ENCODE measurements around the gene PRRG2.

Gene PRRG2

DNA sequence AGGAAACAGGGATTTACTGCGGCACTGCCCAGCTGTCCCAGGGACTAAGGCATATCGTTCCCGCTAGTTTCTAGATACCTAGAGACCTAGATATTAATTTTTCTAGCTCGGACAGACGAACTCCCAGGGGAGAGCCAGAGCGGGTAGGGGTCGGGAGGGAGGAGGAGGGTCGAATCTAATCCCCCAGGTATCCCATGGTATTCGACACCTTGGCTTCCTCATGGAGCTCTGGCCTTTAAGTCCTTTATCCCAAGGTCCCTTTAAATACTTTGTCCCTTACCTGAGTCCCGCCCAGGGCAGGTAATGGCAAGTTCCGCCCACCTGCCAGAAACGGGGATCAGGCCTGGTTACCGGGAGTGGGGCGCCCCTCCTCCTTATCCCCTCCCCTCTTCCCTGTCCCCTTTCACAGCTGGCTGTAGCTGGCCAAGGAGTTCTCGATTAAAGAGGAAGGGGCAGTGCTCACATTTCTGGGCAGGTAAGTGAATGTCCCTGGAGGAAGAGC, at the start of gene PRRG2:
TSS of gene PRRG2 (plus strand) at position 310 of the 502 bp plus-strand sequence. CDS start 1,904 bp downstream, outside the sequence.
- DNase-seq (ENCODE audit: low read depth in 2 of 2), result no peak

DNA sequence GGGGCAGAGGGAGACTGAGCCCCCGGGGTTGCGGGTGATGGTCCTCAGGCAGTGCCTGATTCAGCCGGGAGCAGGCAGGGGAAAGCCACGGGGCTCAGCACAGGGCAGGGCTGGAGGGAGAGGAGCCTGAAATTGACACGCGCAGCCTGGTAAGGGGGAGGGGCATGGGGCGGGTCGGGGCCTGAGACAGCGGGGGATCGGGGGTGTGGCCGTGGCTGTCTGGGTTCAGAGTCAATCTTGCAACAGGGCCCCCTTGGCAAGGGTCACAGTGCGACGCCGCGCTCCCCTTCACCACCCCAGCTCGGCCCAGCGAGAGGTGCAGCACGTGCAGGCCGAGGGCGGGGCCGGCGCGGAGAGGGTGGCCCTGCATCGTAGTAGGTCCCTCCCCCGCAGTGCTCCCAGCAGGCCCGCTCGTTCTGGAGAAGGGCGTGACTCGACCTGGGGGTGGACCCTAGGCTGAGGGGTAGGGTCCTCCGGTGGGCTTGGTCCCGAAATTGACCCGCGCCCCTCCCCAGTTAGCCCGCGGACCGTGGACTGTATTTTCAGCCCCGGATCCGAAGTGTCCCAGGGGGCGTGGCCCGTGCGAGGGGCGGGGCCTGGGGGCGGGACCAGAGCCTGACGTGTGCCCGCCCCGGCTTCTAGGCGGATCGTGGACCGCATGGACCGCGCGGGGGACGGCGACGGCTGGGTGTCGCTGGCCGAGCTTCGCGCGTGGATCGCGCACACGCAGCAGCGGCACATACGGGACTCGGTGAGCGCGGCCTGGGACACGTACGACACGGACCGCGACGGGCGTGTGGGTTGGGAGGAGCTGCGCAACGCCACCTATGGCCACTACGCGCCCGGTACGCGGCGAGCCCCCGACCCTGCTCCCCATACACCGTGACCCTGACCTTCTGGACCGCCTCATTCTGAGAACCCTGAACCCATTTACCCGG, 47.3 kb upstream of the PRRG2 start:
- DNase-seq (ENCODE audit: low read depth in 2 of 2), result peak; percentile 85 to 88

DNA sequence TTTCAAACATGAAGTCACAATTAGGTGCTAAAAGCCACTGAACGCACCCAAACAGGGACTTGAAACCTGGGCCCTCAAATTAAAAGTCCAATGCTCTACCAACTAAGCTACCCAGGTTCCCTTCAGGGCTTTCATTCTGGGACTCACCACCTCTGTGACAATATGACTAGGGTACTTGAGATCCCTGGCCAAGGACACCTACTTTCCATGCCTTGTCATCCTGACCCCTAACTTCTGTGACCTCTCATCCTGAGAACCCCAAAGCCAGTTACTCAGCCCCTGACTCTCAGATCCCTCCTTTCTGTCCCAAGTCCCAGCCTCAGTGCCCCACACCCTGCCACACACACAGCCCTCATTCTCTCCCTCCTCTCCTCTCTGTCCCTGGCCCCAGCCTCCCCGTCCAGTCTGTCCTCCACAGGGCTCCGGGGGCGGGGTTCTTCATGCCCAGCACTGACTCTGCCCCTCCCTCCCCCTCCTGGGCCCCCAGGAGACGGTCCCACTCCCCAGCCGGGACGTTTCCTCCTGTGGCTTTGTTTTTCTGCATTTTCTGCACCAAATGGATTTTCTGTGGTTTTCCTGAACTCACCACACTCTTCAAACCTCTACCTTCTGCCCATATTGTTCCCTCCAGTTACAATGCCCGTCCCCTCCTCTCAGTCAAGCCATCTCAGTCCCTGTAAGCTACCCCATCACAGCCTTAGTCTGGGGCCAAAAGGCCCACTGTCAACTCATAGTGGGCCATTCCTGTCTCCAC, 46.3 kb upstream of the PRRG2 start:
- DNase-seq (ENCODE audit: low read depth in 2 of 2), result no peak

- DNase-seq (ENCODE audit: low read depth in 2 of 2), result no peak
Observed at GRCh38 chr19:49536921-49537462, 44.1 kb upstream of the PRRG2 start.

GRCh38 chr19:49538643-49539042, 42.5 kb upstream of the PRRG2 start:
- no peak for DNase-seq (ENCODE audit: low read depth in 2 of 2)

DNA sequence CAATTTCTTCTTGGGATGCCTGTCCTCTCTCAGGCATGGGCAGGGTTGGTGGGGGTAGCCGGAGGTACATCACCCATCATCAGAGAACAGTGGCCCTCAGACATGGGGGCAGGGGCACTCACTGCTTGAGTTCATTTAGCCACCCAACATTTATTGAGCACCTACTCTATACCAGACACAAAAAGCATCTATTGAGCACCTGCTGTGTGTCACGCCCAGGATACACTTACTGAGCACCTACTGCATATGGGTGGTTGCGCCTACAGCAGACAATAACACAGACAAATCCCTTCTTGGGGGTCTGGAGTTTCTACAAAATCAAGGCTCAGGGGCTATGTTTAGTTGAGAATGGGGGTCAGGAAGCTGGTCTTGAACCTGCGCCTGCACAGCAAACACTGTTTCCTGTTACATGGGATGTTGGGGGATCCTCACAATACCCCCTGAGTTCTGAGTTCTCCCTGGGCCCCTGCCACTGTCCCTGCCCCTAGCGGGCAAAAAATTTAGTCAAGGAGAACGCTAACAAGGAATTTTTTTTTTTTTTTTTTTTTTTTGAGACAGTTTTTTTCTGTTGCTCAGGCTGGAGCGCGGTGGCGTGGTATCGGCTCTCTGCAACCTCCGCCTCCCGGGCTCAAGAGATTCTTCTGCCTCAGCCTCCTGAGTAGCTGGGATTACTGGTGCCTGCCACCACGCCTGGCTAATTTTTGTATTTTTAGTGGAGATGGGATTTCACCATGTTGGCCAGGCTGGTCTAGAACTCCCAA, 41.7 kb upstream of the PRRG2 start:
- DNase-seq (ENCODE audit: low read depth in 2 of 2), result no peak

DNA sequence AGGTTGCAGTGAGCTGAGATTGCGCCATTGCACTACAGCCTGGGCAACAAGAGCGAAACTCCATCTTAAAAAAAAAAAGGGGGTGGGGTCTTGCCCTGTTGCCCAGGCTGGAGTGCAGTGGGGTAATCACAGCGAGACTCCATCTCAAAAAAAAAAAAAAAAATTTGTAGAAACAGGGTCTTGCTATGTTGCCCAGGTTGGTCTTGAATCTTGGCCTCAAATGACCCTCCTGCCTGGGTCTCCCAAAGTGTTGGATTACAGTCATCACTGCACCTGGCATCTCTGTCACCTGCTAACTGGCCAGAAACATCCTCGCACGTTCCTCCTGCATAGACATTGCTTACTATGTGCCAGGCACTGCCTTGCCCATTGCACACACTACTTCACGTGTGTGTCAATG, 39.2 kb upstream of the PRRG2 start:
- DNase-seq (ENCODE audit: low read depth in 2 of 2), result no peak

- no peak for DNase-seq (ENCODE audit: low read depth in 2 of 2)
Observed at GRCh38 chr19:49542446-49542845, 38.7 kb upstream of the PRRG2 start.

- no peak for DNase-seq (ENCODE audit: low read depth in 2 of 2)
Observed at GRCh38 chr19:49543032-49543431, 38.1 kb upstream of the PRRG2 start.

- no peak for DNase-seq (ENCODE audit: low read depth in 2 of 2)
Observed at GRCh38 chr19:49544154-49544553, 37.0 kb upstream of the PRRG2 start.

DNA sequence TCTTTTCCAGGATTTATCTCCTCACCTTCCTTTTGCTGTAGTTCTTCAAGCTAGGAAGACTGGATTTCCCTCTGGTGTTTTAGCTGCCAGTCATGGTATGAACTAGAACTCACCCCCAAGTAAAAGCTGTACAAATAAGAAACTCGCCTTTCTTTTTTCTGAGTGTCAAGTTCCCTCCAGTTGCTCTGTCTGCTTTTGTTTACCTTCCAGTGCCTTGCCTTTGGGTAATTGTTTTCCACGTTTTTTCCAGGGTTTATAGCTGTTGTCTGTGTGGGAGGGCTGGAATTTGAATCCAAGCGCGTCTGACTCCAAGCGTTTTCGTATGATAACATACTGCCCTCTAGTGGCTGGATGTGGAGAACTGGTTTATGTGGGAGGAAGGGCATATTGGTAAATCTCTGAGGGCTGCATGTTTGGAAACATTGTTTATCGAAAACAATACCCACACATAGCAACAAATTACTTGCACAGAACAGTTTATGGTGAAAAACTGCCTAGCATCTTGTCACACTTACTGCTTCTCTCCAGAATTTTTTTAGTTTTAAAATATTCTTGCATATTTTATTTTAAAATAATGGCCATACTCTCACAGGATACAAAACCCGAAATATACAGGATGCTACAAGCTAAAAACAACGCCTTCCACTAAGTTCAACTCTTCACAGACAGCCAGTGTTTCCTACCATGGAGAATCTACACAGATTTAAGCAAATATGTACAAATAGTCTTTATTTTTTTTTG, 34.1 kb upstream of the PRRG2 start:
- DNase-seq (ENCODE audit: low read depth in 2 of 2), result peak in 1 of 2 donors; percentile 65

DNA sequence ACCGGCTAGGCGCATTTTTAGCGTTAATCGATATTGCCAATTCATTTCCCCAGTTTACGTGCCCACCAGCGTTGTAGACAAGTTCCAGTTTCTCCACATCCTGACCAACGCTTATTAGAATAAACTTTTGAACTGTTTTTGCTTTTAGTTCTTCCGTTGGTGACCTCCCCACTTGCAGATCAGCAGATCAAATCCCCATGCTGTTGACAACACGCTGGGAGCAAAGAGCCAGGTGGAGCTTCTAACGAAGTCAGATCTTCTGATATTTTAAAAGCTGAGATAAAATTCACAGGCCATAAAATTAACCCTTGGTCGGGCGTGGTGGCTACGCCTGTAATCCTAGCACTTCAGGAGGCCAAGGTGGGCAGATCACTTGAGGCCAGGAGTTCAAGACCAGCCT, 32.1 kb upstream of the PRRG2 start:
- no peak for DNase-seq (ENCODE audit: low read depth in 2 of 2)

- DNase-seq (ENCODE audit: low read depth in 2 of 2), result no peak
Observed at GRCh38 chr19:49551531-49551930, 29.6 kb upstream of the PRRG2 start.

DNA sequence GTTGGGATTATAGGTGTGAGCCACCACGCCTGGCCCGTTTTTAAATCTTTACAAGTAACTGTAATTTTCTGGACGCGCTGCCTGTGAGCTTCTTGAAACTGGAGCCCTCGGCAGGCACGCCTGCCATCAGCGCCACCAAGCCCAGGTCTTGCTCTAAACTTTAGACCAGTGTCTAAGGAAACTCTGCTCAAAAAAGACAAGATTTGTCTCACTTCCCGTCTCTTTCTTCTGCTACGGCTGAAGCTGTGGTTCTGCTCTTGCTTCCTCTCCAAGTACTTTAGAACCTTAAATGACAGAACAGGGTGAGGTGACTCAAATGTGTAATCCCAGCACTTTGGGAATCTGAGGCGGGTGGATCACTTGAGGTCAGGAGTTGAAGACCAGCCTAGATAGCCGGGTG, 28.4 kb upstream of the PRRG2 start:
- no peak for DNase-seq (ENCODE audit: low read depth in 2 of 2)

- peak in 1 of 2 donors; percentile 56 for DNase-seq (ENCODE audit: low read depth in 2 of 2)
Observed at GRCh38 chr19:49553451-49554271, 27.5 kb upstream of the PRRG2 start.

DNA sequence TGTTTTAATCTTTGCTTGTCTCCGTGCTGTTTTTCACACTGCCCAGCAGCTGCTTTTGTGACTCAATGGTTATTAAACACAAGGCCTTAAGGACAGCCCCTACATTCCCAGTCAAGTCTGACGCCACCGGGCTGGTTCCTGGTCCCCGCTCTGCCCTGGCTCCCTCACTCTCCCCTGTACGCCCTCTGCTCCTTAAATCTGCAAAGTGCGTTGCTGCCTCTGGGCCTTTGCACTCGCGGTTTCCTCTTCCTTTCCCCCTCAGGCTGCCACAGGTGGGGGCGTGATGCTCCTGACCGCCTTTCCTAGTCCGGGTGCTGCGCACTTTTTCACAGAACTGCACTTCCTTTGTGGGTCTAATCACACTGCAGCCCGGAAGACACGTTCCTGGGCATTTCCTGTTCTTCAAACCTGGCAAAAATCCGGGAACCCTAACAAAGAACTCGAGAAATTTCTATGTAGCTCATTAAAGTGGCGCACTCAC, 26.4 kb upstream of the PRRG2 start:
- DNase-seq (ENCODE audit: low read depth in 2 of 2), result no peak

DNA sequence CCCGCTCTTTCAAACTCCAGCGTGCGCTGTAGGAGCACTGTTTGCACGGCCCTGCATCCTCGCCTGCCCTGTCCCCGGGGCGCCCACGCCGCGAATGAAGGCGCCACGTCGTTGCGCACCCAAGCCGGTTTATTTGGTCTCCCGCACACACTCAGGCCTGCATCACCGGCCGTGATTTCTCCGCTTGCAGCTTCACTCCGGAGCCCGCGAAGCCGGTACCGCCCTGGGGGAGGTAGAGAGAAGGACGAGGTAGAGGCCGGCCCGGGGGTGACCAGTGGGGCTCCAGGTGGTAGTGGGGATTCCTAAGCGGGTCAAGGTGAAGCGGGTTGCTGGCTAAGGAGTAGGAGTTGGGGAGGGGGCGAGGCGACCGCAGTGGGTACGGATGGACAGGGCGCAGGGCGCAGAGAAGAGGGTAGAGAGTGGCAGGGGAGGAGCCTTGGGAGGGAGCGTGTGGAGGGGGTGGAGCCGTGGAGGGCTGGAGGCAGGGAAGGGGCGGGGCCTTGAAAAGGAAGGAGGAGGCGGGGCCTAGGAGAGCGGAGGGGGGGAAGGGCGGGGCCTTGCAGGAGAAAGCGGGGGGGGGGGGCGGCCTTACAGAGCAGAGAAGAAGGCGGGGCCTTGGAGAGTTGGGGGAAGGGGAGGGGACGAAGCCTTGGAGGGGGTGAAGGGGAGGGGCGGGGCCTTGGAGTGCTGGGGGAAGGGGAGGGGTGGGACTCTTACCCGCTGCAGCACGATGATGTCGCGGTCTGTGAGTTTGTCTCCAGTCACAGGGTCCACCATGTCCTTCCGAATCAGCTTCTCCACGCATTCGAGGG, 25.3 kb upstream of the PRRG2 start:
- DNase-seq (ENCODE audit: low read depth in 2 of 2), result peak; percentile 59 to 65

DNA sequence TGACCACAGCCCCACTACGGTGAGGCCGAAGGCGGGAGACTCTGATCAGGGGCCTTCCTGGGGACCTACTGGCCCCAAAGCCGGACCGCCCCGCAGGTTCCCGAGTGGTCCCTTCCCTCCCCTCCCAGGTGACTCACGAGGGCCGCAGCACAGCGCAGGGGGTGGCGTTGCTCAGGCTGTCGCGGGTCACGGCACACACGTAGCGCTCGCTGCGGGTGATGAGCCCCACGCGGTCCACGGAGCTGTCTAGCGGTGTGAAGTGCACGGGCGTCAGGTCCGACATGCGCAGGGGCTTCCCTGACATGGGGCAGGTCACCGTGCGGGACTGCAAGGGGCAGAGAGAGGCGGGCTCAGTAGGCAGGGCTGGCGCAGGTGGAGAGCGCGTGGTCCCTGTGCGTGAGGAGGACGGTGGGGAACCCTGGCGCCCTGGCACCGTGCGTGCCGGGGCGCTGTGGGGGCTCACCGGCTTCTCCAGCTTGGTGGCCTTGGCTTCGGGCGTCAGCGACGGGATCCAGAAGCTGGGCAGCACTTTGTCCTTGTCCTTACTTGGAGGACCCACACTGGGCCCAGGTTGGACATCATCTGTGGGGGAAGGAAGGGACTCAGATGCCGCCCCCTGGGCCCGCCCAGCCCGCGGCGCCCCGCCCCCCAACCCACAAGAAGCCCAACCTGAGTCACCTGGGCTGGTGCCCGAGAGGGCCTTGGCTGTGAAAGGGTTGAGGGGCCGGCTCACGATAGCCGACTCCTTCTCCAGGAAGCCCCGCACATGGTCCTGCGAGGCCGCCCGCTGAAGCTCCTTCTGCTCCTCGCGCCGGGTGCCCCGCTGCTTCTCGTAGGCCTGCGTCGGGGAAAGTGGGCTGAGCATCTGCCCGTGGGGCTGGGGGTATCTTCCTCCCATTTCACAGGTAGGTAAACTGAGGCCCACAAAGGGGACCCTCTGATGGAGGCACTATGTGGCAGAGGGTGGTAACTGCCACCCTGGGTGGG, 24.4 kb upstream of the PRRG2 start:
- no peak for DNase-seq (ENCODE audit: low read depth in 2 of 2)

All from stimulated activated CD4-positive, alpha-beta T cell treated with anti-CD3 and anti-CD28 coated beads, Interleukin-1b, Interleukin-23, amount 100 ng/mL, for 4 hours (primary cell).